Liver (tissue), 9 donors: ENCODE results near the gene HLA-DOB. TPM values are rescaled to one million over a fixed set of nuclear protein-coding genes. Genes with fewer than 3 reads are reported as not detected.

Experiments used
- DNase-seq: peaks from one replicate; pipeline ENCODE4 v3.0.0-alpha.2; 2017; ENCODE audit warnings: low spot score
- H3K27ac ChIP-seq, 2 donors: one replicate each; pipeline ENCODE4 v1.7.0; 2013; ENCODE audit warnings: inconsistent platforms in 2 of 2, low read length in 2 of 2, control low read depth in 1 of 2, low read depth in 1 of 2, mild to moderate bottlenecking in 1 of 2
- H3K27me3 ChIP-seq, 4 donors: one replicate each; pipeline versions ENCODE4 v1.6.1 to v1.7.0; 2013; ENCODE audit warnings: low read length in 3 of 4, inconsistent platforms in 1 of 4, mild to moderate bottlenecking in 1 of 4, moderate library complexity in 1 of 4; ENCODE audit not compliant: control insufficient read depth in 4 of 4, insufficient read depth in 4 of 4
- H3K36me3 ChIP-seq, 4 donors: one replicate each; pipeline versions ENCODE4 v1.6.1 to v1.7.0; 2013; ENCODE audit warnings: low read length in 3 of 4, mild to moderate bottlenecking in 3 of 4, low read depth in 1 of 4, moderate library complexity in 1 of 4; ENCODE audit not compliant: control insufficient read depth in 4 of 4, insufficient read depth in 3 of 4
- H3K4me1 ChIP-seq, 4 donors: one replicate each; pipeline versions ENCODE4 v1.6.1 to v1.7.0; 2013; ENCODE audit warnings: low read length in 3 of 4, mild to moderate bottlenecking in 3 of 4, moderate library complexity in 1 of 4; ENCODE audit not compliant: control insufficient read depth in 4 of 4, insufficient read depth in 4 of 4
- H3K4me3 ChIP-seq, 3 donors: one replicate each; pipeline versions ENCODE4 v1.6.1 to v1.7.0; 2013; ENCODE audit warnings: low read length in 3 of 3, control low read depth in 1 of 3, low read depth in 1 of 3, mild to moderate bottlenecking in 1 of 3
- H3K9ac ChIP-seq, 2 donors: one replicate each; pipeline ENCODE4 v1.7.0; 2013; ENCODE audit warnings: low read length in 2 of 2, mild to moderate bottlenecking in 2 of 2, moderate library complexity in 2 of 2, control low read depth in 1 of 2, low read depth in 1 of 2
- H3K9me3 ChIP-seq, 4 donors: one replicate each; pipeline versions ENCODE4 v1.6.1 to v1.7.0; 2013; ENCODE audit warnings: low read length in 3 of 4; ENCODE audit not compliant: control insufficient read depth in 4 of 4
- ATF3 ChIP-seq: IDR thresholded peaks from 2 replicates; pipeline ENCODE4 v1.6.1; 2016; ENCODE audit warnings: antibody characterized with exemption
- CTCF ChIP-seq: fragments of 150-350 bp; IDR thresholded peaks from 2 replicates; pipeline ENCODE4 v1.5.1; 2017; ENCODE audit warnings: improper control_type of control experiment, low read depth, low read length; ENCODE audit not compliant: missing input control
- EGR1 ChIP-seq, 2 donors: IDR thresholded peaks; 2 replicates each; pipeline ENCODE4 v1.6.1; 2016 to 2018; ENCODE audit warnings: antibody characterized with exemption in 2 of 2, low read depth in 2 of 2
- FOXA2 ChIP-seq: IDR thresholded peaks from 2 replicates; pipeline ENCODE4 v1.6.1; 2016; ENCODE audit warnings: antibody characterized with exemption
- GABPA ChIP-seq, 2 donors: IDR thresholded peaks in 1 of 2; conservative IDR thresholded peaks in 1 of 2; 2 replicates each; pipeline ENCODE4 v1.6.1; 2016; ENCODE audit warnings: antibody characterized with exemption in 2 of 2, mild to moderate bottlenecking in 1 of 2, moderate library complexity in 1 of 2
- HNF4A ChIP-seq, 2 donors: conservative IDR thresholded peaks; 2 replicates each; pipeline ENCODE4 v1.6.1; 2016; ENCODE audit warnings: antibody characterized with exemption in 2 of 2, mild to moderate bottlenecking in 2 of 2
- HNF4G ChIP-seq: IDR thresholded peaks from 2 replicates; pipeline ENCODE4 v1.6.1; 2016; ENCODE audit warnings: antibody characterized with exemption
- JUND ChIP-seq, 2 donors: IDR thresholded peaks; 2 replicates each; pipeline ENCODE4 v1.6.1; 2016; ENCODE audit warnings: antibody characterized with exemption in 2 of 2
- MAX ChIP-seq: IDR thresholded peaks from 2 replicates; pipeline ENCODE4 v1.6.1; 2016; ENCODE audit warnings: antibody characterized with exemption
- NR2F2 ChIP-seq: IDR thresholded peaks from 2 replicates; pipeline ENCODE4 v1.6.1; 2016; ENCODE audit warnings: antibody characterized with exemption
- RAD21 ChIP-seq, 2 donors: IDR thresholded peaks; 2 replicates each; pipeline ENCODE4 v1.6.1; 2016; ENCODE audit warnings: antibody characterized with exemption in 2 of 2, mild to moderate bottlenecking in 2 of 2
- REST ChIP-seq: IDR thresholded peaks from 2 replicates; pipeline ENCODE4 v1.6.1; 2016; ENCODE audit warnings: antibody characterized with exemption, mild to moderate bottlenecking
- SP1 ChIP-seq: IDR thresholded peaks from 2 replicates; pipeline ENCODE4 v1.6.1; 2018; ENCODE audit warnings: antibody characterized with exemption, mild to moderate bottlenecking
- YY1 ChIP-seq: IDR thresholded peaks from 2 replicates; pipeline ENCODE4 v1.6.1; 2016; ENCODE audit warnings: antibody characterized with exemption, mild to moderate bottlenecking
- ZBTB33 ChIP-seq: IDR thresholded peaks from 2 replicates; pipeline ENCODE4 v1.6.1; 2016; ENCODE audit warnings: antibody characterized with exemption
- WGBS: extraction: QIAGEN DNeasy Blood & Tissue Kit; methylation state at CpG from one replicate; pipeline ENCODE4 v1.1.7; 2013; 5-methylcytosine and 5-hydroxymethylcytosine counted together
- polyA plus RNA-seq, 2 donors: library from polyadenylated mRNA; stranded (reverse) in 1 of 2; unstranded in 1 of 2; fragments of 200-250 nt in 1 of 2; fragments of >200 nt in 1 of 2; fragmentation: Nextera tagmentation in 1 of 2; extraction: Ambion mirVana in 1 of 2; gene quantifications; one replicate each; pipeline versions ENCODE4 v1.2.1 to v1.2.3, GENCODE V29; 2013 to 2015
- total RNA-seq, 2 donors: library from RNA; depleted of rRNA; stranded (reverse); fragments of >200 nt; gene quantifications; one replicate each; pipeline ENCODE4 v1.2.3, GENCODE V29; 2014
- donor health status: healthy.
- donor health status: healthy.
- donor health status: healthy.
- donor health status: healthy.
- donor health status: healthy.

The HLA-DOB gene
- total and polyA plus RNA-seq, 4 donors, result 0.16 to 0.67 (median 0.25) TPM; not detected in 1

- Histone ChIP-seq H3K9ac (no peak overlapping the region), H3K4me3 (no peak overlapping the region), H3K27me3 (peaks cover 0 to 7% (median 0%) of the 10 kb centered on the region in 4 donors), H3K27ac (no peak overlapping the region), H3K36me3 (no peaks in the 10 kb centered on the region), H3K9me3 (no peaks in the 10 kb centered on the region), H3K4me1 (peaks cover 0 to 9% (median 7%) of the 10 kb centered on the region in 4 donors)
- no peak for TF ChIP-seq NR2F2
- TF ChIP-seq SP1, result no peak
- no peak for TF ChIP-seq HNF4G
- no peak for TF ChIP-seq JUND (IDR thresholded peaks at IDR 0.05)
- TF ChIP-seq FOXA2, result no peak
- TF ChIP-seq CTCF, result no peak
- no peak for TF ChIP-seq MAX
- DNase-seq, result no peak
- 92% methylated on average over 3 of the region's 3 CpGs for WGBS
Measured at GRCh38 chr6:32799168-32799567, 17.6 kb downstream of the HLA-DOB start.

- H3K4me3 ChIP-seq, result peak overlapping the region in 1 of 3 donors; percentile 12
- H3K9me3 ChIP-seq, result no peaks in the 10 kb centered on the region
- no peaks in the 10 kb centered on the region for H3K36me3 ChIP-seq
- H3K9ac ChIP-seq, result peak overlapping the region in 1 of 2 donors; percentile 82
- H3K27ac ChIP-seq, result no peak overlapping the region
- no peak for TF ChIP-seq YY1
- TF ChIP-seq HNF4G, result peak; percentile 40
- peak; percentile 9 for TF ChIP-seq ATF3
- peak; percentile 84 to 87 for TF ChIP-seq RAD21 (IDR thresholded peaks at IDR 0.05)
- TF ChIP-seq HNF4A (conservative IDR thresholded peaks at IDR 0.05), result peak; percentile 39 to 73
- peak; percentile 98 for TF ChIP-seq CTCF
- H3K27me3 ChIP-seq, result peaks cover 0 to 7% (median 2%) of the 10 kb centered on the region in 4 donors
- peak; percentile 83 for DNase-seq
- WGBS, result 9% methylated on average over 30 of the region's 30 CpGs
- peaks cover 0 to 9% (median 7%) of the 10 kb centered on the region in 4 donors for H3K4me1 ChIP-seq
Measured at GRCh38 chr6:32796848-32797776, 19.7 kb downstream of the HLA-DOB start.

GRCh38 chr6:32794510-32794909 lies 22.3 kb downstream of the HLA-DOB start:
- no peak overlapping the region for H3K27ac ChIP-seq
- no peaks in the 10 kb centered on the region for H3K9me3 ChIP-seq
- H3K9ac ChIP-seq, result no peak overlapping the region
- WGBS, result 57% methylated on average over 2 of the region's 2 CpGs
- DNase-seq, result no peak
- H3K27me3 ChIP-seq, result peaks cover 0 to 6% (median 2%) of the 10 kb centered on the region in 4 donors
- no peaks in the 10 kb centered on the region for H3K36me3 ChIP-seq
- no peak overlapping the region for H3K4me3 ChIP-seq
- peaks cover 0 to 9% (median 7%) of the 10 kb centered on the region in 4 donors for H3K4me1 ChIP-seq
- TF ChIP-seq ZBTB33, result no peak
- no peak for TF ChIP-seq HNF4A (conservative IDR thresholded peaks at IDR 0.05)
- TF ChIP-seq GABPA (IDR thresholded peaks at IDR 0.05 in 1 of 2, conservative IDR thresholded peaks at IDR 0.05 in 1 of 2), result no peak
- TF ChIP-seq RAD21 (IDR thresholded peaks at IDR 0.05), result no peak
- no peak for TF ChIP-seq FOXA2
- TF ChIP-seq HNF4G, result no peak
- no peak for TF ChIP-seq REST
- TF ChIP-seq EGR1 (IDR thresholded peaks at IDR 0.05; ENCODE audit: low read depth in 2 of 2), result no peak
- no peak for TF ChIP-seq SP1
